HG03469 (cell line): ENCODE data around the gene DENND11.

ENCODE experiments used
- ATAC-seq: cut with Tn5 transposase; IDR thresholded peaks from one replicate; pipeline ENCODE4 v1.9.1; 2021; ENCODE audit warnings: mild to moderate bottlenecking, moderate library complexity, moderate number of reproducible peaks; ENCODE audit not compliant: unreplicated experiment

Gene DENND11, protein sequence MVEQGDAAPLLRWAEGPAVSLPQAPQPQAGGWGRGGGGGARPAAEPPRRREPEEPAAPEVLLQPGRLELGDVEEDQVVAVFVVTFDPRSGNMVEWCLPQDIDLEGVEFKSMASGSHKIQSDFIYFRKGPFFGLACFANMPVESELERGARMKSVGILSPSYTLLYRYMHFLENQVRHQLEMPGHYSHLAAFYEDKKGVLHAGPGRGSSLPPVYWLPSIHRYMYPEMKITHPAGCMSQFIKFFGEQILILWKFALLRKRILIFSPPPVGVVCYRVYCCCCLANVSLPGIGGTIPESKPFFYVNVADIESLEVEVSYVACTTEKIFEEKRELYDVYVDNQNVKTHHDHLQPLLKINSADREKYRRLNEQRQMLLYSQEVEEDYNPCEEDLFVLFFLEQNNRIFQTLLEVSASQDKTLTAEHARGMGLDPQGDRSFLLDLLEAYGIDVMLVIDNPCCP

DNA sequence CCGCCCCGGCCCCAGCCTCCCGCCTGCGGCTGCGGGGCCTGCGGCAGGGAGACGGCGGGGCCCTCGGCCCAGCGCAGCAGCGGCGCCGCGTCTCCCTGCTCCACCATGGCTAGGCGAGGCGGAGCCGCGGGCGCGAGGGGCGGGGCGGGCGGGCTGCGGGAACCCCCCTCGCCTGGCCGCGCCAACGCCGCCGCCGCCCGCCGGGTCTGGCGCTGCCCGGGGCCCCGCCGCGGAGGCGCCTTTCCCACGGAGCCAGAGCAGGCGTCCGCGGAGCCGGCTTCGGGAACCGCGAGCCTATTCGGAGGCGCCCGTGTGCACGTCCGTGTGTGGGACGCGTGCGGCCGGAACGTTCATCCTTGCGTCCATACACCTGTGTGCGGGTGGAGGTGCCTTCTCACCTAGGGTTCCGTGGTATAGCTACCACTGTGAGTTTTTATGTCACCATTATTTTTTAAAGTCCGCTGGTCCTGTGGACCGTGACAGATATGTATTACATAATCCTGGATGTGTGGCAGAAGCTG lies at the start of gene DENND11:
DENND11 (minus strand) TSS at position 120 of the 521 bp plus-strand sequence; CDS start at position 107, 13 bp downstream.
- peak; percentile 59 for ATAC-seq

DNA sequence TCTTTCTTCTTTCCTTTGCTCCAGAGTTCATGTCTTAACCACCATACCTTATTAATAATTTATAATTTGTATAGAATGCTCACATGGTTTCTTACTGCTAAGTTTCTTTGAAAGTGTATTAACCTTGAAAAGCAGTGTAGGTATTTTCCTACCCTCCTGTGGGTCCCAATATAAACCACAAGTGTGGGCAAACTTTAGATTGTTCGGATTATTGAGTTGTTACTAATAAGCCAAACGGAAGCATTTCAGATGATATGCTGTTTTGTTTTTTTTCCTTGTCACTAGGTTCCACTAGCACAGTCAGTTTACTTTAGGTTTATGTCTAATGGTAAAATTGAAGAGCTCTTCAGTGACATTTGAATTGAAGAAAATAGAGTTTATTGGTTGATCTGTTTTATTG lies 46.4 kb upstream of the DENND11 start:
- no peak for ATAC-seq

DNA sequence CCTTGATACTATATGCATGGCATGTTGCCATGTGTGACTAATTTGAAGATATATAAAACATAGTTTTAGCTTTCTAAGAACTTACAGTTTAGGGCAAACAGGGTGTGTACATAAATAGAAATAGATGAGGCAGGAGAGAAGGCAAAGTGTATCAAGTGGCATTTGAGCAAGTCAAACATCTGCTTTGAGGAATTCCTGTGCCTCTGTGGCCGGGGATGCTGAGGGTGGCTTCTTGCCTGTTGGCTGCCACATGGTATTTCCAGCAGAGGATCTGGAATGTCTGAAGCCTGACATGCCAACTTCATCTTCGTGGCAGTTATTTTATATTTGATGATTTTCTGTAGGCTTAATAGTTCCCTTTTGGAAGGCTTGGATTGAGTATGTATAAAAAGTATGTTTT lies 42.2 kb upstream of the DENND11 start:
- ATAC-seq: no peak

DNA sequence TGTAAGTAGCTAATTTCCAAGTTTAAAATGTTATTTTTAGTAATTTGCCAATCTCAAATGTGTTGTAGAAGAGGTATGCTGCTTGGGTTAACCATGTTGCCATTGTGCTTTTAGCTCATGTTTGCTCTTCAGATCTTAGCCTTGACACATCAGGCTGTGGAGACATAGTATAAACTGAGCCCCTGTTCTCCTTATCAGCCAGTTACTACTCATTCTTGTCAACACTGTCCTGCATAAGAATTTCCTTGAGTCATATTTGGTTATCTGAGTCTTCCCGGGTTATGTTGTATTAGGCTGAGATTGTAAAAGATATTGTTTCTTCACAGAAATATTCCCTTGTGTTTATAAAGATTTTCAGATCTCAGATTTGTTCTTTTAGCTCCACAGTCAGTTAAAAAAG lies 40.3 kb upstream of the DENND11 start:
- ATAC-seq: no peak

DNA sequence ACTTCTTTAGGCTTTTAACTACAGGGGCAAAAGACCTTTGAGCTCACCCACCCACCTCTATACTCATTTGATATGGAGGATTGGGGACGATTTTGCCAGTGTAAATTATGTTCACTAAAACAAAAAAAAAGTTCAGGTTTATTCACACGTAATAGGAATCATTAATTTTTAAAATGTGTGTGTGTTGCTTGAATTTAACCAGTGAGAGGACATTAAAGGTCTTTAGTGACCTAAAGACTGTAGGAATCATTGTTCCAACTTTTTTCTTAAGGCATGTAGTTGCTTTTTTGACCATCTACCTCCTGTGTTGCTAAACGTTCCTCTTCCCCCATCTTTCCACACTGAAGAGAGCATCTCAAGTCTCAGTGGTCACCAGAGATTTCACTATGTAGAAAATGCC lies 37.3 kb upstream of the DENND11 start:
- ATAC-seq: no peak

DNA sequence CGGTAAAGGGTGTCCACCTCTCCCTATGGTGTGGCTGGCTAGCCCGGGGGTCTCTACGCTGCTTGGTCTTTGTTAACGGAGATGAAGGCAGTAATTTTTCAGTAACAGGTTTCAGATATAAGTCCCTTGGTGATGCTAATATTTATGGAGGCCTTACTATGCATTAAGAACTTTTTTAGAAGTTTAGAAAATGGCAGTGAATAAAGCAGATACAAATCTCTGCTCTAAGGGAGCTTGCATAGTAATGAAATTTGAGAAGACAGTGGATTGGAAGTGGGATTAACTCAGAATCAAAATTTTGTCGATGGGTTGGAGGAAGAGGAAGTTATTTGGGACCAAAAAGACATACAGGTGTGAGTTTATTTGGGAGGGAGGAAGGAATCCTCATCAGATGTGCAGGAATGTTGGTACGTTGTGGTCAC lies 36.6 kb upstream of the DENND11 start:
- no peak for ATAC-seq

DNA sequence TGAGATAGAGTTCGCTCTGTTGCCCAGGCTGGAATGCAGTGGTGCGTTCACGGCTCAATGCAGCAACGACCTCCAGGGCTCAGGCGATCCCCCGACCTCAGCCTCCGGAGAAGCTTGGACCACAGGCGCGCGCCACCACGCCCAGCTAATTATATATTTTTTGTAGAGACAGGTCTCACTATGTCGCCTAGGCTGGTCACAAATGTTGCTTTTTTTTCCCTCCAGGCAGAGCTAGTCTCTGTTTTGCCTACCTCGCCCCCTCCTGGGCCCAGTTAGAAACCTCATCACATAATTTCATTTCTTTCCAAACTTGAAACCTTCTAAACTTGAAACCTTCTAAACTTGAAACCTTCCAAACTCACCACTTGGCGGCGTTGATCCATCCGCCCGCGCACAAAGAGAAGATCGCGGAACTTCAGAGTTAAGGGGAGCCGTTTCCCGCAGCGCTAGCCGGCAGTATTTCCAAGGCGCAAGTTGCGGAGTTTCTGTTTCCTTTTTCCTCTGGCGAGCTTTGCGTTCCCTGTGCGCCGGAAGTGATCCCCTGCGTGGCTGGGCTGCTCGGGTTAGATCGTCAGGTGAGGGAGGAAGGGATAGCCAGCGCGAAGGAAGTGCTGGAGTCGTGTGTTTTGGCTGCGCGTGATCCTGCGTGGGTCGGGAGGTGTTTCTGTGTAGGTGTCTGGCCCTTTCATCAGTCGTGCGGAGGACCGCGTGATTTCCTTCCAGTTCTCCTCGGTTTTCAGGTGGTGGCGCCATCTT lies 36.0 kb upstream of the DENND11 start, which contains the start of gene SSBP1:
SSBP1 (plus strand) TSS at position 523 of the 756 bp plus-strand sequence. CDS start 809 bp downstream, outside the sequence.
- peak; percentile 82 for ATAC-seq

DNA sequence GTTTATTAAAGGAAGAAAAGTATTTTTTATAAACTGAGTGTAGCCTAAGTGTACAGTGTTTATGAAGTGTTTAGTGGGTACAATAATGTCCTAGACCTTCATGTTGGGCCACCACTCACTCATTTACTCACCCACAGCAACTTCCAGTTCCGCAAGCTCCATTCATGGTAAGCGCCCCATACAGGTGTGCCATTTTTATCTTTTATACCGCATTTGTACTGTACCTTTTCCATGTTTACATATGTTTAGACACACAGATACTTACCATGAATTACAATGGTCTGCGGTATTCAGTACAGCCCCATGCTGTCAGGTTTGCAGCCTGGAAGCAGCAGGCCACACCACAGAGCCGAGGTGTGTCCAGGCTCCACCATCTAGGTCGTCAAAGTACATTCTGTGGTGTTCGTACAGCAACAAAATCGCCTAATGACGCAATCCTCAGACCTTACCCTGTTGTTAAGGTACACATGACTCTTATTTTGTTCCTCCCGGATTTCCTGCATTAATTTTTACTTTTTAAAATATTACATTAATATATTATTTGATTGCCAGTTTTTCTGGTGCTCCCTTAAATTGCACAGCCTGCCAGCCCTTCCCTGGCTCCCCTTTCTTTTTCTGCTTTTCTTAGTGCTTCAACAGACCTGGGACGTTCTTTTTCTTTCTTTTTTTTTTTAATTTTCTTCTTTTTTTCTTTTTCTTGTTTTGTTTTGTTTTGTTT lies 35.3 kb upstream of the DENND11 start:
- no peak for ATAC-seq

DNA sequence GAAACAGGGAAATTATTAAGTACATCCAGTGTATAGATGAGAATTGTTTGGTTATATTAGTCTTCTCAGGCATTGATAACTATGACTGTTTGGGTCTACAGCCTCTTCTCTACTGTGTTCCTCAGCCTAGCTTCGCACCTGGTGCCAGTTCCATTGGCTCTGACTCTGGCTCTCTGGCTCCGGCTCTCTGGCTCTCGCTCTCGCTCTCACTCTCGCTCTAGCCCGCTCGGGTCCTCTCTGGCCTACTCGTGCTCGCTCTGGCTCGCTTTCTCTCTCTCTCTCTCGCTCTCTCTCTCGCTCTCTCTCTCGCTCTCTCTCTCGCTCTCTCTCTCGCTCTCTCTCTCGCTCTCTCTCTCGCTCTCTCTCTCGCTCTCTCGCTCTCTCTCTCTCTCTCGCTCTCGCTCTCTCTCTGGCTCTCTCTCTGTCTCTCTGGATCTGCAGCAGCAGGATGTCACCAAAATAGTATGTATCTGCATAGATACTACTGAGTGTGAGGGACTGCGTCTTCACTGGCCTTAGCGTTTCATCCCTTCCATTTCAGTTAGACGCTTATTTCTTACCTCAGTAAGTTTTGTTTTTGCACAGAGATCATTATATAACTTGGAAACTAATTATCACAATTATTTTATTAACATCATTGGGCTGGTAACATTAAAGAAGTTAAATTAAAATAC lies 29.6 kb upstream of the DENND11 start:
- no peak for ATAC-seq

DNA sequence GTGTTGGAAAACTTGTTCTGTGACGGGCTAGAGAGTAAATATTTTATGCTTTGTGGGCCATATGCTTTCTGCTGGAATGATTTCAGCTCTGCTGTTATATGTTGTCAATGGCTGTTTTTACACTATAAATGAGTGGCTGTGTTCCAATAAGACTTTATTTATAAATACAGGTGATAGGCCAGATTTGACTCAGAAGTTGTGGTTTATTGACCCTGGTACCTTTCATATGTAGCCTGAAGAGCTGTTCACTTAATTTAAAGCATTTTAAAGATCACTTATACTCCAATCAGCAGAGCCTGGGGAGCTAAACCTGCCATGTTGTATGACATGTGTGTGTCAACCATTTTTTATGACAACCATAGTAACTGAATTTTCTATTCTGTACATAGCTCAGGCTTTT lies 27.1 kb upstream of the DENND11 start:
- ATAC-seq: no peak

DNA sequence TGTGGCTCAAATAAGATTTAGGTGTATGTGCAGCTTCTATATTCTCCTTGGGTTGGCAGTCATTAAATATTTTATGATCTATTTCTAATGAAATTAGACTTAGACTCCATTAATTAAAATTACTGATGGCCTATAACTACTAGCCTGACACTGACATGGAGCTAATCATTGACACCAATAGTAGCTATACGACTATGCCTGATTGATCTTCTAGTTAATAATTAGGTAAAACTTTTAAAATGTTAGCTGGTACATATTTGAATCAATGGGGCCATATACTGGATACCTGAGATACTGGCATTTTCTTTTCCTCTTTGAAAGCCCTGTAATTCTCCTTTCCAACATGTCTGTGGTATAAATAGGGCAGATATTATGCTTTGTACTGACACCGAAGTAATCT lies 20.6 kb upstream of the DENND11 start:
- no peak for ATAC-seq

DNA sequence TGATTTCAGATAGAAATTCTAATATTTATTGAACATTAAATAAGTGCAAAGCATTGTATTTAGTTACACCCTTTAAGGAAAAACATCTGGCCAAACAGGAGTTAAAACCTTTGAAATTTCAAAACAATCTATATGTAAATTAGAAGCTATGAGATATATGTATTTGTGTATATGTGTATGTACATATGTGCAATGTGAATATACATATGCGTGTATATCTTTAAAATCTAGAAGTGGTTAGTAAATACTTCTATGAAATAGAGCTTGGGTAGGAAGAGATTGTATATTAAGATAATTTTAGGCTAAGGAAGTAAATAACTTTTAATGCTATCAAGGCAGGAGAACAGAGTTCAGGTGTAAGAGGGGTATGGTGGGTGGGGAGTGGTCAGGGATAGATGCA lies 15.5 kb upstream of the DENND11 start:
- no peak for ATAC-seq

DNA sequence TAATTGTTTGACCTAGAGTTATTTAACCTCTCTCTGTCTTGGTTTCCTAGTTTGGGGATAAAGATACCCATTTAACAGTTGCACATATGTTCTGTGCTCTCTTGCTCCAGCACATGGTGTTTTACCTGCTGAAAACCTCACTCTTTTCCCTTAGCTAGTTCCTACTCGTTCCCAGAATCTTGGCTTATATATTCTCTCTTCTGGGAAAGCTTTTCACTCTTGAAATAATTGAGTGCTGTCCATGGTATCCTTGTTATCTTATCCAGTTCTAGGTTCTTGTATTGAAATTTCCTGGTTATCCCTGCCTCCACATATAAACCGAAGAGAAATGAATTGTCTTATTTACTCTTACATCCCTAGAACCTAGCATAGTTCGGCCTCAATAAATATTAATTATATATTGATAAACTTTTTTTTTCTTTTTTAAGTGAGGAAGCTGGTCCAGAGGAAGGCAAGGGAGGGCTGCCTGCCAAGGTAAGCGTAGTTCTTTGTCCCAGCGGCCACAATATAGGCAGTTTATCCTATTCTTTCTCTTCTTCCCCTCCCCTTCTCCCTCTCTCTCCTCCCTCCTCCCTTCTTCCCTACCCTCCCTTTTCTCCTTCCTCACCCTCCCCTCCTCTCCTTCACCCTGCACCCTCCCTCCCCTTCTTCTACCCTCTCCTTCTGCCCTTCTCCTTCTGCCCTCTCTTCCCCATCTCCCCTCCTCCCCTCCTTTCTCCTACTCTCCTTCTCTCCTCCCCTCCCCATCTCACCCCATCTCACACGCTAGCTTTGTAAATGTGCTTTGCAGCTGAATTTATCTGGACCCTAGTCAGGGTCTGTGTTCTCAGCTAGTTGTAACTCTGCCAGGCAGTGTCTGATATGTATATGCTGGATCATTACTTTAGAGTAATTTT lies 14.1 kb upstream of the DENND11 start:
- no peak for ATAC-seq

DNA sequence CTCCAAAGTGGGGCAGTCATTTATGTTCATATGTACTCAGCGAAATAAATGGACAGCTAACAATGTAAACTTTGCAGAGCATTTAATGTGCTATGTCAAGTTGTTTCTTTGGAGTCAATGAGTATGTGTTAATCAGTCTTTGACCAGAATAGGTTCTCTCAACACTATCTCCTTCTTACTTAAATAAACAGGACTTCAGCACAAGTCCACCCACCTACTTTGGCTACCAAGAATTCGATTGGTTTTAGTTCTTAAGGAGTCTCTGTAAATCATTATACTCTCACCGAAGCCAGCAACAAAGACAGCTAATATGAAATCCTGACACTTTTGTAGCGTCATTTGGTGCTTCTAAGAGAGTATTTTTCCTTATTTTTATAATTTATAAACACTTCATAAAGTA lies 13.1 kb upstream of the DENND11 start:
- ATAC-seq: no peak

DNA sequence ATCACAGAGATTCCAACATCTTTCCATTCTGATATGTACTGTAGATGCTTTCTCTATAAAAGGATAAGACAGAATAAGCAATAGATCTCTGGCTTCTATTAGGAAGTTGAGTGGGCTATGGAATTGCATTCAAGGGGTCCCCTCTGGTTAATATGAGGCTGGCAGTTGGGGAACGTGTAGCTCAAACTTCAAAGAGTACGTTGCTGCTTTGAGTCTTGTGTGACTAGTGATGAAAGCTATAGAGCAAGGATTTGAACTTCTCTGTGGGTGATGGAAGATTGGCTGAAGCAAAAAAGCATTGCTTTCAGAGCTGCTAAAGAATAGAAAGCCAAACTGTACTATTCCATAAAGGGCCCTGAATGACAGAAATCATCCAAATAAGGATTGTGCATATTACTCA lies 12.6 kb upstream of the DENND11 start:
- no peak for ATAC-seq

DNA sequence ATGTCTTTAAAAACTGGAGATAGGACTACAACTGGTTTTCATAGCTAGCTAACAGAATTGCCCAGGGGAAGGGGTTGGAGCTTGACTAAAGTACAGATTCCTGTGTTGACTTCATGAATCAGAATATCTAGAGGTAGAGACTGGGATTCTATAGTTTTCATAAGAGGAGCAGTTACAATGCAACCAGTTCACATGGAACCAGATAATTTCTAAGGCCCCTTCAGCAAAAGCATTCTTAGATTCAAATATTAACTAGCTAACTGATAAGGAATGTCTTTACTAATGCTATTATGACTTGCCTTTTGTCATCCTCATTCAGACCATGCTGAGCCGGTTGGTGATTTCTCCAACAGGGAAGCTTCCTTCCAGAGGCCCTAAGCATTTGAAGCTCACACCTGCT lies 11.9 kb upstream of the DENND11 start:
- no peak for ATAC-seq

DNA sequence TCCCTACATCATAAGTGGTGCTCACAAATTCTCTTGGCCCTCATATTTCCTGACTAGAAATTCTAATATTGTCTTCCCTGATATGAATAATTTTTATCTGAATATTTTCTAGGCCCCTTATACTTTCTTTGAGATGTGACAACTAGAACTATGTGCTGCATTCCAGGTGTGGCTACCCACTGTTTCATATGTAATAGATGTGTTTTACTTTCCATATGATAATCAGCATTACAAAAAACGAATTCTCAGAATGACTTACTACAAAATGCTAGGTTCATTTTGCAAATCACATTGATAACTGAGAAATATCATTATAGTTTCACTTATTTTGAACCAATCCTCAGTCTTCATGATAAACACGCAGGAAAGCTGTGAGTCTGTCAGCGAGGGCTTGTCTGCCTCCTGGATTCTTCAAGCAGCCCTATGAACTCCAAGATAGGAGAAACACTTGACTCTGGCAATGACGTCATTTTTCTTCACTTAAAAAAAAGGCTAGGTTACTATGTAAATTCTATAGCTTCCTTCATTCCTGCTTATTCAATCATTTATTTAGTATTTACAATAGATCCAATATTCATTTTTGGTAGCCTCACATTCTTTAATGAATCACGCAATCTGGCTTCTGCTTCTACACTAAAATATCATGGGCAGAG lies 10.8 kb upstream of the DENND11 start:
- ATAC-seq: no peak

DNA sequence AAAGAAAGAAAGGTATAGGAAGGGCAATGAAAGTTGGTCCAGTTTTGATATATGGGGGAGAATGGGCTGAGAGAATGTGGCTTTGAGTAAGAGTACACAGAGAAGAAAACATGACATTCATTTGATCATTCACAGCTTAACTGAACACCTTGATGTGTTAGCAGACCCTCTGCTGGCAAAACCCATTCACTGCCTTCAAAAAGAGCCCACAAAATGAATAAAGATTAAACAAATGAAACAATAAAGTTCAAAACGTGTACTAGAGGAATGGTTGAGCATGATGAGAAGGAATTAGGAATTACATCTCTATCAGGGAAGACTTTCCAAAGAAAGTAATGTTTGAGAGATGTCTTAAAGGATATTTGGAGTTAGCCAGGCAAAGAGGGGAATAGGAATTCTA lies 8.3 kb upstream of the DENND11 start:
- ATAC-seq: no peak

DNA sequence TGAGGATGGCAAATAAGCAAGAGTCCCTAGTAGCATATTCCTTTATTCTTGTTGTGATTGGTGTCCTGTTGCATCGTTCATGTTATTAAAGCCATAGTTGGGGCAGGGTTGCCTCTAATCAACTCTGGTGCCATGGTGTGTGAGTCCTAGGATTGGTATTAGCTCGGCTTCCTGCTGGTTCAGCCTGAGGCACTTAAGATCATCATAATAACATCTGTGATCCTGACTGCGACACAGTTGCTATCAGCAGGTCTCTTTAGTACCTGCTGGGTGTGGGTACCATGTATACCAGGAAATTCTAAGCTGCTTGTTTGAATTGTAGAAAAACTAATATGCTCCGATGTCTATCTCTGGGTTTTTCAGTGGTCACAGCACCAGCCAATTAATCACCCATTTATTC lies 7.8 kb upstream of the DENND11 start:
- ATAC-seq: no peak
